ENCODE measurements around the gene SLC5A10. TPM values are rescaled to one million over a fixed set of nuclear protein-coding genes. Genes with fewer than 3 reads are reported as not detected.

SLC5A10 gene
- total and polyA plus RNA-seq, 2 experiments from 2014 or later = 0.10 TPM; not detected in 1

GRCh38 chr17:18955009-18955408 lies 3.0 kb downstream of the SLC5A10 start:
- H3K27me3 ChIP-seq (ENCODE audit: insufficient read depth) = no peaks in the 10 kb centered on the region
- H3K36me3 ChIP-seq (ENCODE audit: insufficient read depth) = no peaks in the 10 kb centered on the region
- no peak overlapping the region for H3K4me3 ChIP-seq
- H3K27ac ChIP-seq (ENCODE audit: low read depth) = no peak overlapping the region
- H2AFZ ChIP-seq = no peak overlapping the region
- ATAC-seq (no peak), DNase-seq (ENCODE audit: low spot score) (no peak)
- no peaks in the 10 kb centered on the region for H3K9me2 ChIP-seq (ENCODE audit: insufficient read depth)
- H3K79me2 ChIP-seq (replicated peaks; ENCODE audit: insufficient read depth) = no peaks in the 10 kb centered on the region
- H3K4me1 Mint-ChIP-seq = no peaks in the 10 kb centered on the region
- H3K4me3 Mint-ChIP-seq = no peak overlapping the region
- H3K9me3 Mint-ChIP-seq = no peaks in the 10 kb centered on the region
- no peaks in the 10 kb centered on the region for H3F3A ChIP-seq (replicated peaks; ENCODE audit: low read depth)
- TF ChIP-seq NANOG (IDR thresholded peaks at IDR 0.05; ENCODE audit: borderline replicate concordance) = no peak
- TF ChIP-seq EZH2phosphoT487 (IDR thresholded peaks at IDR 0.05; ENCODE audit: unreplicated experiment) = no peak
- no peak for TF ChIP-seq STAT1 (IDR thresholded peaks at IDR 0.05; ENCODE audit: unreplicated experiment)
- TF ChIP-seq ETS1 (IDR thresholded peaks at IDR 0.05) = no peak
- no peak for TF ChIP-seq POLR2AphosphoS5 (IDR thresholded peaks at IDR 0.05; ENCODE audit: low read depth)
- no peak for TF ChIP-seq EZH2 (IDR thresholded peaks at IDR 0.05; ENCODE audit: low read depth, unreplicated experiment)
- TF ChIP-seq, protein P1, sequence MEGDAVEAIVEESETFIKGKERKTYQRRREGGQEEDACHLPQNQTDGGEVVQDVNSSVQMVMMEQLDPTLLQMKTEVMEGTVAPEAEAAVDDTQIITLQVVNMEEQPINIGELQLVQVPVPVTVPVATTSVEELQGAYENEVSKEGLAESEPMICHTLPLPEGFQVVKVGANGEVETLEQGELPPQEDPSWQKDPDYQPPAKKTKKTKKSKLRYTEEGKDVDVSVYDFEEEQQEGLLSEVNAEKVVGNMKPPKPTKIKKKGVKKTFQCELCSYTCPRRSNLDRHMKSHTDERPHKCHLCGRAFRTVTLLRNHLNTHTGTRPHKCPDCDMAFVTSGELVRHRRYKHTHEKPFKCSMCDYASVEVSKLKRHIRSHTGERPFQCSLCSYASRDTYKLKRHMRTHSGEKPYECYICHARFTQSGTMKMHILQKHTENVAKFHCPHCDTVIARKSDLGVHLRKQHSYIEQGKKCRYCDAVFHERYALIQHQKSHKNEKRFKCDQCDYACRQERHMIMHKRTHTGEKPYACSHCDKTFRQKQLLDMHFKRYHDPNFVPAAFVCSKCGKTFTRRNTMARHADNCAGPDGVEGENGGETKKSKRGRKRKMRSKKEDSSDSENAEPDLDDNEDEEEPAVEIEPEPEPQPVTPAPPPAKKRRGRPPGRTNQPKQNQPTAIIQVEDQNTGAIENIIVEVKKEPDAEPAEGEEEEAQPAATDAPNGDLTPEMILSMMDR (conservative IDR thresholded peaks at IDR 0.05; ENCODE audit: low read depth in 2 of 2) = no peak
- no peak for TF ChIP-seq ZNF114 (CRISPR knock-in tag; IDR thresholded peaks at IDR 0.05)
- no peak for TF ChIP-seq ZNF462 (CRISPR knock-in tag; IDR thresholded peaks at IDR 0.05)
- no peak for TF ChIP-seq ZNF331 (CRISPR knock-in tag; IDR thresholded peaks at IDR 0.05; ENCODE audit: low read depth)
- TF ChIP-seq REST (IDR thresholded peaks at IDR 0.05; ENCODE audit: unreplicated experiment) = no peak
- TF ChIP-seq JUNB (IDR thresholded peaks at IDR 0.05; ENCODE audit: unreplicated experiment) = no peak
- TF ChIP-seq CREB1 (CRISPR knock-in tag; IDR thresholded peaks at IDR 0.05; ENCODE audit: low read depth) = no peak
- H4K20me1 ChIP-seq (replicated peaks; ENCODE audit: insufficient read depth) = no peaks in the 10 kb centered on the region
- no peaks in the 10 kb centered on the region for H3K36me3 Mint-ChIP-seq (ENCODE audit: low read depth)
- no peaks in the 10 kb centered on the region for H3K4me1 ChIP-seq (ENCODE audit: insufficient read depth)
- peaks cover 10% of the 10 kb centered on the region for H3K27me3 Mint-ChIP-seq (ENCODE audit: insufficient read depth, low read depth, poor library complexity)
- H3K27ac Mint-ChIP-seq = no peak overlapping the region
- H3K4me2 ChIP-seq = no peak overlapping the region

All from GM23338 (cell line).